ENCODE data around the gene CLDND1.

Gene CLDND1
- 78.9 to 80.4 (median 80.4) reads per million in 3 donors for total RNA-seq

- H3K9me3 ChIP-seq (ENCODE audit: control insufficient read depth, low read length) = no peaks in the 10 kb centered on the region
- H3K4me1 ChIP-seq (ENCODE audit: control insufficient read depth, insufficient read depth, low read length, poor library complexity, severe bottlenecking) = peaks cover 7% of the 10 kb centered on the region
- peak; percentile 89 to 95 (median 92) for DNase-seq
- H3K36me3 ChIP-seq (ENCODE audit: control insufficient read depth, insufficient read depth, low read length) = no peaks in the 10 kb centered on the region
- no peaks in the 10 kb centered on the region for H3K27me3 ChIP-seq (replicated peaks; ENCODE audit: control insufficient read depth, insufficient read depth, low read length, poor library complexity, severe bottlenecking)
- H3K27ac ChIP-seq (ENCODE audit: insufficient read depth, low read length, poor library complexity, severe bottlenecking) = peak within 1 kb of the TSS; percentile 92
- peak within 1 kb of the TSS; percentile 88 for H3K4me3 ChIP-seq (ENCODE audit: insufficient read depth, low read depth, low read length, poor library complexity, severe bottlenecking)
Measured at GRCh38 chr3:98522544-98523281, at the start of gene CLDND1. CLDND1 (minus strand) TSS chr3:98522902; CDS start chr3:98521424, 1,478 bp downstream.

- DNase-seq = no peak
- no peaks in the 10 kb centered on the region for H3K36me3 ChIP-seq (ENCODE audit: control insufficient read depth, insufficient read depth, low read length)
- no peak overlapping the region for H3K4me3 ChIP-seq (ENCODE audit: insufficient read depth, low read depth, low read length, poor library complexity, severe bottlenecking)
- H3K9me3 ChIP-seq (ENCODE audit: control insufficient read depth, low read length) = no peaks in the 10 kb centered on the region
- H3K4me1 ChIP-seq (ENCODE audit: control insufficient read depth, insufficient read depth, low read length, poor library complexity, severe bottlenecking) = peaks cover 35% of the 10 kb centered on the region
- H3K27me3 ChIP-seq (replicated peaks; ENCODE audit: control insufficient read depth, insufficient read depth, low read length, poor library complexity, severe bottlenecking) = no peaks in the 10 kb centered on the region
- peak overlapping the region; percentile 44 for H3K27ac ChIP-seq (ENCODE audit: insufficient read depth, low read length, poor library complexity, severe bottlenecking)
Measured at GRCh38 chr3:98568402-98568801, 45.7 kb upstream of the CLDND1 start.

GRCh38 chr3:98567666-98568270, 45.1 kb upstream of the CLDND1 start:
- H3K36me3 ChIP-seq (ENCODE audit: control insufficient read depth, insufficient read depth, low read length) = no peaks in the 10 kb centered on the region
- H3K27me3 ChIP-seq (replicated peaks; ENCODE audit: control insufficient read depth, insufficient read depth, low read length, poor library complexity, severe bottlenecking) = no peaks in the 10 kb centered on the region
- no peak overlapping the region for H3K4me3 ChIP-seq (ENCODE audit: insufficient read depth, low read depth, low read length, poor library complexity, severe bottlenecking)
- H3K4me1 ChIP-seq (ENCODE audit: control insufficient read depth, insufficient read depth, low read length, poor library complexity, severe bottlenecking) = peaks cover 37% of the 10 kb centered on the region
- DNase-seq = no peak
- peak overlapping the region; percentile 44 for H3K27ac ChIP-seq (ENCODE audit: insufficient read depth, low read length, poor library complexity, severe bottlenecking)
- no peaks in the 10 kb centered on the region for H3K9me3 ChIP-seq (ENCODE audit: control insufficient read depth, low read length)

DNA sequence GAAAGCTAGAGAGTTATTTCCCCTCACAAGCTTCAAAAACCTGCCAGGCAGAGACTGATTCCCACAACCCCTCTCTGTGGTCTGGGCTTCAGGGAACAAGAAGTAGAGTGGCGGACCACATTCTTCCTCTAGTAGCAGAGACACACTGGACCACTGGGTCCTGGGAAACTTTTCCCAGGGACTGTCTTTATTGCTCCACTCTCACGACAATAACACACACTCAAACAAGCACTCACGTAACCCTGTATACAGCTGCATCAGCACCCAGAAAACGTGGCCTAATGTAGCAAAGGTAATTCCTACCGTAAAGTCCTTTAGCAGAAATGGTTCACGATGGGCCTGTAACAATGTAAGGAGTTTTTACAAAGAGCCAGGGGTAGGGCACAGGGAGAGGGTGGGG, 43.1 kb upstream of the CLDND1 start:
- H3K4me3 ChIP-seq (ENCODE audit: insufficient read depth, low read depth, low read length, poor library complexity, severe bottlenecking) = no peak overlapping the region
- no peaks in the 10 kb centered on the region for H3K9me3 ChIP-seq (ENCODE audit: control insufficient read depth, low read length)
- H3K4me1 ChIP-seq (ENCODE audit: control insufficient read depth, insufficient read depth, low read length, poor library complexity, severe bottlenecking) = peaks cover 48% of the 10 kb centered on the region
- H3K27me3 ChIP-seq (replicated peaks; ENCODE audit: control insufficient read depth, insufficient read depth, low read length, poor library complexity, severe bottlenecking) = no peaks in the 10 kb centered on the region
- peak overlapping the region; percentile 87 for H3K27ac ChIP-seq (ENCODE audit: insufficient read depth, low read length, poor library complexity, severe bottlenecking)
- no peak for DNase-seq
- H3K36me3 ChIP-seq (ENCODE audit: control insufficient read depth, insufficient read depth, low read length) = no peaks in the 10 kb centered on the region

DNA sequence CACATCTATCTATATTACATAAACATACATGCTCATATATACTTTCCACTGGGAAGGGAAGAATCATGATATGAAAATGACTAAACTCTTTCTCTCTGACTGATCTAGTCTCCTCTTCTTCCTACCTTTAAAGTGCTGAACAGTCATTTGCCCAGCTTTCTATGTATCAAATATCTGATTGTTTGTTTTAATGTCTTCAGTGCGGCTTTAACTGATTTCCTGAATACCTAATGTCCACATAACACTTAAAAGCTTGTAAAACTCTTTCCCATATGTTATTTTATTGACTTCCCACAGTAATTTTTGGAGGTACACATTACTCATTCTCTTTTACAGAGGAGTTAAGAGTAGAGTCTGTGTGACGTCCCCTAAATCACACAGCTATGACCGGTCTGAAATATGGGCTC, 42.5 kb upstream of the CLDND1 start:
- Histone ChIP-seq H3K27ac (ENCODE audit: insufficient read depth, low read length, poor library complexity, severe bottlenecking) (peak overlapping the region; percentile 87), H3K4me1 (ENCODE audit: control insufficient read depth, insufficient read depth, low read length, poor library complexity, severe bottlenecking) (peaks cover 48% of the 10 kb centered on the region), H3K36me3 (ENCODE audit: control insufficient read depth, insufficient read depth, low read length) (no peaks in the 10 kb centered on the region), H3K27me3 (replicated peaks; ENCODE audit: control insufficient read depth, insufficient read depth, low read length, poor library complexity, severe bottlenecking) (no peaks in the 10 kb centered on the region), H3K9me3 (ENCODE audit: control insufficient read depth, low read length) (no peaks in the 10 kb centered on the region), H3K4me3 (ENCODE audit: insufficient read depth, low read depth, low read length, poor library complexity, severe bottlenecking) (peak overlapping the region; percentile 6)
- DNase-seq = no peak

DNA sequence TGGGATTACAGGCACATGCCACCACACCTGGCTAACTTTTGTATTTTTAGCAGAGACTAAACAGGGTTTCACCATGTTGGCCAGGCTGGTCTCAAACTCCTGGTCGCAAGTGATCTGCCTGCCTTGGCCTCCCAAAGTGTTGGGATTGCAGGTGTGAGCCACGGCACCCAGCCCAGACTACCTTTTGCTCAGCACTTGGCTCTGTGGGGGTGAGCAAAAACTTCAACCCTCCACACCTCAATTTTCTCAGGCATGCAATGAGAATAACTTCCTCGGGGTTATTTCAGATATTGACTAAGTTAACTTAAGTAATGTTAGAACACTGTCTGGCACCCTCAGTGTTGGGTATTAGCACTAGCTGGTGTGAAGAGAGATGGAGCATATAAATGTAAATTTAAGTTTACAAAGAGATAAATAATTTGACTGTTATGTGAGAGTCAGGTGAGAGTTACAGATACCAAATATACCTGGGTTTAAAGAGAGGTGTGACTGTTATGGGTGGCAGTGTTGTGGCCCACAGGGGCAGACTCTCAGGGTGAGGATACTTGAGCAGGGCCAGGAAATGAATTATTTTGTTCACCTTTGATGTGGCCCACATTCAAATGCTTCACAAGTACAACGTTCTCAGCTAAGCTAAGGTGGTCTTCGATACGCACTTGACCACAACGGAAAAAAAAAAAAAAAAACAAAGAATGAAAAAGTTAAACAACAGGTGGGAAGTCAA, 41.7 kb upstream of the CLDND1 start:
- Histone ChIP-seq H3K4me3 (ENCODE audit: insufficient read depth, low read depth, low read length, poor library complexity, severe bottlenecking) (no peak overlapping the region), H3K36me3 (ENCODE audit: control insufficient read depth, insufficient read depth, low read length) (no peaks in the 10 kb centered on the region), H3K27me3 (replicated peaks; ENCODE audit: control insufficient read depth, insufficient read depth, low read length, poor library complexity, severe bottlenecking) (no peaks in the 10 kb centered on the region), H3K27ac (ENCODE audit: insufficient read depth, low read length, poor library complexity, severe bottlenecking) (peak overlapping the region; percentile 87), H3K4me1 (ENCODE audit: control insufficient read depth, insufficient read depth, low read length, poor library complexity, severe bottlenecking) (peaks cover 48% of the 10 kb centered on the region), H3K9me3 (ENCODE audit: control insufficient read depth, low read length) (no peaks in the 10 kb centered on the region)
- DNase-seq = peak in 2 of 3 donors; percentile 30 to 32

GRCh38 chr3:98563661-98564281, 41.1 kb upstream of the CLDND1 start:
- Histone ChIP-seq H3K4me1 (ENCODE audit: control insufficient read depth, insufficient read depth, low read length, poor library complexity, severe bottlenecking) (peaks cover 48% of the 10 kb centered on the region), H3K4me3 (ENCODE audit: insufficient read depth, low read depth, low read length, poor library complexity, severe bottlenecking) (no peak overlapping the region), H3K9me3 (ENCODE audit: control insufficient read depth, low read length) (no peaks in the 10 kb centered on the region), H3K27ac (ENCODE audit: insufficient read depth, low read length, poor library complexity, severe bottlenecking) (peak overlapping the region; percentile 87), H3K36me3 (ENCODE audit: control insufficient read depth, insufficient read depth, low read length) (no peaks in the 10 kb centered on the region), H3K27me3 (replicated peaks; ENCODE audit: control insufficient read depth, insufficient read depth, low read length, poor library complexity, severe bottlenecking) (no peaks in the 10 kb centered on the region)
- peak in 2 of 3 donors; percentile 30 to 35 for DNase-seq

- no peaks in the 10 kb centered on the region for H3K36me3 ChIP-seq (ENCODE audit: control insufficient read depth, insufficient read depth, low read length)
- no peaks in the 10 kb centered on the region for H3K9me3 ChIP-seq (ENCODE audit: control insufficient read depth, low read length)
- peak overlapping the region; percentile 87 for H3K27ac ChIP-seq (ENCODE audit: insufficient read depth, low read length, poor library complexity, severe bottlenecking)
- peaks cover 54% of the 10 kb centered on the region for H3K4me1 ChIP-seq (ENCODE audit: control insufficient read depth, insufficient read depth, low read length, poor library complexity, severe bottlenecking)
- no peaks in the 10 kb centered on the region for H3K27me3 ChIP-seq (replicated peaks; ENCODE audit: control insufficient read depth, insufficient read depth, low read length, poor library complexity, severe bottlenecking)
- H3K4me3 ChIP-seq (ENCODE audit: insufficient read depth, low read depth, low read length, poor library complexity, severe bottlenecking) = no peak overlapping the region
- DNase-seq = no peak
Measured at GRCh38 chr3:98561727-98562521, 39.2 kb upstream of the CLDND1 start.

DNA sequence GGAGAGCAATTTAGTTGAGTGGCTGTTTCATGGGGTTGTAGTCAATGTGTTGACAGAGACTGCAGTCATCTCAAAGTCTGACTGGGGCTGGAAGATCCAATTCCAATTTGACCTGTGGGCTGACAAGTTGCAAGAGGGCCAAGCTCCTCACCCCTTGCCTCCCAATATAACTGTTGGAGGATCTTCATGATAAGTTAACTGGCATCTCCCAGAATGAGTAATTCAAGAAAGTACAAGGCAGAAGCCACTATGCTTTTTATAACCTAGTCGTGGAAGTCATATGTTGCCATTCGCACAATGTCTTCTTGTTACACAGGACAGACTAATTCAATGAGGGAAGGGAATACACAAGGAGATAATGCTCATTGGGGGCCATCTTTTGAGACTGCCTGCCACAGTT, 38.2 kb upstream of the CLDND1 start:
- peaks cover 49% of the 10 kb centered on the region for H3K4me1 ChIP-seq (ENCODE audit: control insufficient read depth, insufficient read depth, low read length, poor library complexity, severe bottlenecking)

More for the DNA sequence above, 38.2 kb upstream of the CLDND1 start:
- no peak overlapping the region for H3K4me3 ChIP-seq (ENCODE audit: insufficient read depth, low read depth, low read length, poor library complexity, severe bottlenecking)
- DNase-seq = no peak
- no peaks in the 10 kb centered on the region for H3K36me3 ChIP-seq (ENCODE audit: control insufficient read depth, insufficient read depth, low read length)
- H3K27ac ChIP-seq (ENCODE audit: insufficient read depth, low read length, poor library complexity, severe bottlenecking) = no peak overlapping the region
- H3K27me3 ChIP-seq (replicated peaks; ENCODE audit: control insufficient read depth, insufficient read depth, low read length, poor library complexity, severe bottlenecking) = no peaks in the 10 kb centered on the region
- no peaks in the 10 kb centered on the region for H3K9me3 ChIP-seq (ENCODE audit: control insufficient read depth, low read length)

Data from effector memory CD4-positive, alpha-beta T cell (primary cell).